HCT116 (cell line): Measurements from ENCODE around the gene DIP2A.

Experiments used
- CEBPB ChIP-seq: IDR thresholded peaks from 2 replicates; pipeline ENCODE4 v1.6.1; 2012; ENCODE audit warnings: low read depth
- CTCF ChIP-seq, 3 experiments: fragments of 200-600 bp in 1 of 3; sonication (generic) in 1 of 3; IDR thresholded peaks in 2 of 3; conservative IDR thresholded peaks in 1 of 3; 2 replicates each; pipeline ENCODE4 v1.5.1; 2012 to 2017; ENCODE audit warnings: low read depth in 2 of 3, low read length in 2 of 3, antibody characterized with exemption in 1 of 3, borderline replicate concordance in 1 of 3, control low read depth in 1 of 3, mild to moderate bottlenecking in 1 of 3, mixed read lengths in 1 of 3, mixed run types in 1 of 3, moderate library complexity in 1 of 3; ENCODE audit not compliant: insufficient read depth in 1 of 3
- EZH2 ChIP-seq: fragments of 200-600 bp; sonication (generic); IDR thresholded peaks from 2 replicates; pipeline ENCODE4 v1.6.1; 2017; ENCODE audit warnings: antibody characterized with exemption, mixed run types
- POLR2A ChIP-seq: IDR thresholded peaks from 2 replicates; pipeline ENCODE4 v1.7.0; 2011; ENCODE audit warnings: borderline replicate concordance; ENCODE audit not compliant: insufficient read depth, insufficient read length; ENCODE audit errors: extremely low read depth
- RAD21 ChIP-seq: IDR thresholded peaks from 2 replicates; pipeline ENCODE4 v1.6.1; 2012; ENCODE audit warnings: low read depth, mild to moderate bottlenecking
- REST ChIP-seq: IDR thresholded peaks from 2 replicates; pipeline ENCODE4 v1.6.1; 2012; ENCODE audit warnings: low read depth
- SP1 ChIP-seq: IDR thresholded peaks from 2 replicates; pipeline ENCODE4 v1.6.1; 2012; ENCODE audit warnings: low read depth

GRCh38 chr21:46540087-46540710, 81.5 kb downstream of the DIP2A start:
- TF ChIP-seq EZH2 = no peak
- TF ChIP-seq REST = no peak
- TF ChIP-seq RAD21 = no peak
- no peak for TF ChIP-seq SP1
- TF ChIP-seq CTCF (IDR thresholded peaks at IDR 0.05 in 2 of 3, conservative IDR thresholded peaks at IDR 0.05 in 1 of 3; ENCODE audit: borderline replicate concordance in 1 of 3, insufficient read depth in 1 of 3, low read depth in 2 of 3, low read length in 2 of 3) = no peak
- TF ChIP-seq CEBPB = no peak
- TF ChIP-seq POLR2A = no peak
